ENCODE data around the gene FFAR2. TPM values are rescaled to one million over a fixed set of nuclear protein-coding genes. Genes with fewer than 3 reads are reported as not detected.

The FFAR2 gene
- total RNA-seq, 1 experiment from 2014 or later = not detected

DNA sequence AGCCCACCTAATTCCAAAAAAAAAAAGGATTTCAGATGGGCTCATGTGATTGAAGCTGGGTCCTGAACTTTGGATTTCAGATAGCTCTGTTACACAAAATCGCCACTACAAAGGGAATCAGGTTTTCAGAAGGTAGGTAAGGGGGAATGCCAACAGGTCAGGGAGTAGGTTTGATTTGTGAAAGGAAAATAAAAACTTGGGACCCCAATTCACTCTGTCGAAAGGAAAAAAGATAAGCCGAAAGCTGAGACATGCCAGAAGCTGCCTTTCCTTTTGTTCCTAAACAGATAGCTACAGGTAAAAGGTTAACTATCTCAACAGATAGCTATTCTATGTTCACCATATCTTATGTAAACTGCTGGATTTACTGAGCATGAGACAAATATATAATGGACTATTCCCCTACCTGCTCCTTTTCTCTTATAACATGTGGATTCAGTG, 38.2 kb downstream of the FFAR2 start:
- DNase-seq (ENCODE audit: low read depth, low spot score) (no peak), ATAC-seq (no peak)
- Histone ChIP-seq H2AFZ (ENCODE audit: low read depth, low read length, poor library complexity, severe bottlenecking) (no peak overlapping the region), H3K9ac (ENCODE audit: low read length) (no peak overlapping the region), H3K4me2 (ENCODE audit: low read length) (no peak overlapping the region), H3K27me3 (ENCODE audit: insufficient read depth, low read length) (peaks cover 9% of the 10 kb centered on the region), H3K9me2 (ENCODE audit: insufficient read depth) (no peaks in the 10 kb centered on the region), H3K4me1 (ENCODE audit: control insufficient read depth in 1 of 2, insufficient read depth in 2 of 2, low read length in 2 of 2) (no peaks in the 10 kb centered on the region), H3K79me2 (ENCODE audit: insufficient read depth, low read length) (no peaks in the 10 kb centered on the region), H3K36me3 (ENCODE audit: control insufficient read depth in 1 of 2, insufficient read depth in 2 of 2, low read length in 2 of 2) (no peaks in the 10 kb centered on the region), H3K27ac (ENCODE audit: low read depth, low read length) (no peak overlapping the region), H3K9me3 (ENCODE audit: control insufficient read depth in 1 of 2, insufficient read depth in 1 of 2, low read depth in 1 of 2, low read length in 2 of 2) (no peaks in the 10 kb centered on the region), H3K4me3 (replicated peaks in 1 of 2; ENCODE audit: low read depth in 1 of 2, low read length in 2 of 2) (no peak overlapping the region), H4K20me1 (ENCODE audit: insufficient read depth) (no peaks in the 10 kb centered on the region)
- BruUV-seq (replicated peaks) = no TSS peak
- intact Hi-C loops (cut with micrococcal nuclease) = no loop called here
- POLR2A ChIA-PET = interaction anchor here (0.7 kb wide), 1 partner anchor 23 kb away, joined by 3 read pairs; no protein-coding TSS in a partner anchor
- RAD21 ChIA-PET (ENCODE audit: low non-redundant PET in 1 of 2, low total read pairs in 2 of 2, uncharacterized antibody in 2 of 2, unreplicated experiment in 2 of 2) = no interaction called here
- TF ChIP-seq, protein P1, sequence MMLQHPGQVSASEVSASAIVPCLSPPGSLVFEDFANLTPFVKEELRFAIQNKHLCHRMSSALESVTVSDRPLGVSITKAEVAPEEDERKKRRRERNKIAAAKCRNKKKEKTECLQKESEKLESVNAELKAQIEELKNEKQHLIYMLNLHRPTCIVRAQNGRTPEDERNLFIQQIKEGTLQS (IDR thresholded peaks at IDR 0.05) = no peak
- TF ChIP-seq YY1 (IDR thresholded peaks at IDR 0.05; ENCODE audit: extremely low read depth, insufficient replicate concordance, low read depth, low read length) (no peak), EZH2 (IDR thresholded peaks at IDR 0.05) (no peak), SIN3A (IDR thresholded peaks at IDR 0.05; ENCODE audit: low read depth) (no peak), TCF7L2 (IDR thresholded peaks at IDR 0.05; ENCODE audit: borderline replicate concordance, extremely low read depth, insufficient read depth, insufficient read length) (no peak), ELF1 (IDR thresholded peaks at IDR 0.05; ENCODE audit: borderline replicate concordance, low read depth) (no peak), RAD21 (IDR thresholded peaks at IDR 0.05; ENCODE audit: low read depth) (no peak), CBX3 (IDR thresholded peaks at IDR 0.05; ENCODE audit: low read depth) (no peak), POLR2AphosphoS5 (IDR thresholded peaks at IDR 0.05; ENCODE audit: low read depth, low read length) (no peak), EGR1 (IDR thresholded peaks at IDR 0.05; ENCODE audit: low read depth) (no peak), CEBPB (IDR thresholded peaks at IDR 0.05; ENCODE audit: low read depth) (no peak), SP1 (IDR thresholded peaks at IDR 0.05; ENCODE audit: low read depth) (no peak), ZNF274 (IDR thresholded peaks at IDR 0.05; ENCODE audit: low read depth, low read length) (no peak), FOSL1 (IDR thresholded peaks at IDR 0.05; ENCODE audit: low read depth) (no peak), POLR2A (IDR thresholded peaks at IDR 0.05; ENCODE audit: borderline replicate concordance, extremely low read depth, insufficient read depth, insufficient read length) (no peak)
- TF ChIP-seq, protein P2, sequence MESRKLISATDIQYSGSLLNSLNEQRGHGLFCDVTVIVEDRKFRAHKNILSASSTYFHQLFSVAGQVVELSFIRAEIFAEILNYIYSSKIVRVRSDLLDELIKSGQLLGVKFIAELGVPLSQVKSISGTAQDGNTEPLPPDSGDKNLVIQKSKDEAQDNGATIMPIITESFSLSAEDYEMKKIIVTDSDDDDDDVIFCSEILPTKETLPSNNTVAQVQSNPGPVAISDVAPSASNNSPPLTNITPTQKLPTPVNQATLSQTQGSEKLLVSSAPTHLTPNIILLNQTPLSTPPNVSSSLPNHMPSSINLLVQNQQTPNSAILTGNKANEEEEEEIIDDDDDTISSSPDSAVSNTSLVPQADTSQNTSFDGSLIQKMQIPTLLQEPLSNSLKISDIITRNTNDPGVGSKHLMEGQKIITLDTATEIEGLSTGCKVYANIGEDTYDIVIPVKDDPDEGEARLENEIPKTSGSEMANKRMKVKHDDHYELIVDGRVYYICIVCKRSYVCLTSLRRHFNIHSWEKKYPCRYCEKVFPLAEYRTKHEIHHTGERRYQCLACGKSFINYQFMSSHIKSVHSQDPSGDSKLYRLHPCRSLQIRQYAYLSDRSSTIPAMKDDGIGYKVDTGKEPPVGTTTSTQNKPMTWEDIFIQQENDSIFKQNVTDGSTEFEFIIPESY (IDR thresholded peaks at IDR 0.05; ENCODE audit: extremely low read depth, insufficient replicate concordance, low read length) = no peak
- CTCF ChIA-PET = interaction anchor here (1.0 to 1.9 kb wide), 3 partner anchors 8 to 24 kb away, joined by 3 to 12 read pairs (median 4); no protein-coding TSS in a partner anchor
